Panc1 (cell line): ENCODE results near the gene CLBA1.

Source experiments
- CTCF ChIP-seq: fragments of 450-650 bp; IDR thresholded peaks from 2 replicates; pipeline ENCODE4 v1.5.1; 2017; ENCODE audit warnings: mild to moderate bottlenecking
- POLR2AphosphoS5 ChIP-seq: IDR thresholded peaks from 2 replicates; pipeline ENCODE4 v1.6.1; 2012; ENCODE audit warnings: mild to moderate bottlenecking, low read depth, low read length, moderate library complexity
- REST ChIP-seq, 2 experiments: IDR thresholded peaks; 2 replicates each; pipeline ENCODE4 v1.6.1; 2011 to 2012; ENCODE audit warnings: low read depth in 2 of 2, control low read depth in 1 of 2, low read length in 1 of 2, mild to moderate bottlenecking in 1 of 2, moderate library complexity in 1 of 2; ENCODE audit not compliant: insufficient read depth in 1 of 2
- SIN3A ChIP-seq: IDR thresholded peaks from 2 replicates; pipeline ENCODE4 v1.6.1; 2012; ENCODE audit warnings: low read depth, mild to moderate bottlenecking, low read length, moderate library complexity, borderline replicate concordance; ENCODE audit not compliant: insufficient read depth
- TCF7L2 ChIP-seq: IDR thresholded peaks from 2 replicates; pipeline ENCODE4 v1.6.1; 2011; ENCODE audit warnings: mild to moderate bottlenecking, low read depth, low read length, inconsistent platforms

- no peak for TF ChIP-seq CTCF
- no peak for TF ChIP-seq REST (IDR thresholded peaks at IDR 0.05; ENCODE audit: insufficient read depth in 1 of 2, low read depth in 2 of 2, low read length in 1 of 2)
- TF ChIP-seq POLR2AphosphoS5 = no peak; the same call in 1 of the 2 replicates
- TF ChIP-seq SIN3A = no peak
- no peak for TF ChIP-seq TCF7L2
Observed at GRCh38 chr14:104993808-104994591, 8.4 kb downstream of the CLBA1 start.
